Naive thymus-derived CD8-positive, alpha-beta T cell (primary cell): ENCODE results near the gene DEGS2. TPM values are rescaled to one million over a fixed set of nuclear protein-coding genes. Genes with fewer than 3 reads are reported as not detected.
"Not testable (repeated sequence)": the region's sequence is repeated elsewhere in the genome, so short reads cannot be mapped to it uniquely, and the experiment has no call there.

Source experiments
- ATAC-seq, 2 donors: fragments of 150-1000 bp; cut with Tn5 transposase in 1 of 2; sonication (Bioruptor Pico), chemical (Tn5 transposase) in 1 of 2; 1 replicate in 1 of 2; 2 replicates in 1 of 2; pipeline ENCODE4 v1.10.0; 2021; ENCODE audit warnings: mild to moderate bottlenecking in 2 of 2, moderate library complexity in 2 of 2
- POLR2A ChIA-PET: fragments of 350-600 bp; sonication (Branson Sonifier 250); formaldehyde crosslinking; loops from one replicate; lab custom pipeline; 2021; ENCODE audit warnings: antibody characterized with exemption; lab: Charles Lee
- DNase-seq, 10 donors: peaks; one replicate each; pipeline versions ENCODE4 v3.0.0 to v3.0.0-alpha.2; 2020 to 2022
- H3K27ac Mint-ChIP-seq, 10 donors: one replicate each; pipeline ENCODE4 v1.8.0; 2020 to 2022; ENCODE audit warnings: mild to moderate bottlenecking in 10 of 10, mixed read lengths in 10 of 10, moderate library complexity in 4 of 10, inconsistent platforms in 1 of 10
- H3K27me3 Mint-ChIP-seq, 5 donors: one replicate each; pipeline ENCODE4 v1.8.0; 2021 to 2022; ENCODE audit warnings: mixed read lengths in 5 of 5
- H3K36me3 Mint-ChIP-seq, 3 donors: one replicate each; pipeline ENCODE4 v1.8.0; 2020 to 2022; ENCODE audit warnings: mixed read lengths in 3 of 3, mild to moderate bottlenecking in 2 of 3, inconsistent platforms in 1 of 3
- H3K4me1 Mint-ChIP-seq, 4 donors: one replicate each; pipeline ENCODE4 v1.8.0; 2021 to 2022; ENCODE audit warnings: mixed read lengths in 4 of 4
- H3K4me3 Mint-ChIP-seq, 10 donors: one replicate each; pipeline ENCODE4 v1.8.0; 2020 to 2022; ENCODE audit warnings: mild to moderate bottlenecking in 10 of 10, mixed read lengths in 10 of 10, moderate library complexity in 6 of 10, inconsistent platforms in 1 of 10
- H3K9me3 Mint-ChIP-seq, 9 donors: one replicate each; pipeline ENCODE4 v1.8.0; 2020 to 2022; ENCODE audit warnings: mixed read lengths in 9 of 9, mild to moderate bottlenecking in 3 of 9, inconsistent platforms in 1 of 9, moderate library complexity in 1 of 9
- polyA plus RNA-seq, 3 donors: library from polyadenylated mRNA; unstranded; fragments of 300-500 nt; fragmentation: Illumina TruSeq; gene quantifications; one replicate each; pipeline ENCODE4 v1.2.3, GENCODE V29; 2021
- total RNA-seq, 8 experiments: library from RNA in 2 of 8; stranded (reverse) in 2 of 8; gene quantifications; one replicate each; pipeline ENCODE4 v1.2.3 and lab custom pipeline; 2021 to 2026

The DEGS2 gene
- under 1 TPM in 1 of 2 experiments, not detected in 1; 0.49 TPM for total RNA-seq
- polyA plus RNA-seq, result 1 to 10 TPM in 2 of 3 donors, under 1 TPM in 1; 0.39 to 1.1 (median 1.0) TPM
- total RNA-seq (lab: John Stamatoyannopoulos, UW), result 0 to 0.45 (median 0.09) reads per million in 6 experiments

DNA sequence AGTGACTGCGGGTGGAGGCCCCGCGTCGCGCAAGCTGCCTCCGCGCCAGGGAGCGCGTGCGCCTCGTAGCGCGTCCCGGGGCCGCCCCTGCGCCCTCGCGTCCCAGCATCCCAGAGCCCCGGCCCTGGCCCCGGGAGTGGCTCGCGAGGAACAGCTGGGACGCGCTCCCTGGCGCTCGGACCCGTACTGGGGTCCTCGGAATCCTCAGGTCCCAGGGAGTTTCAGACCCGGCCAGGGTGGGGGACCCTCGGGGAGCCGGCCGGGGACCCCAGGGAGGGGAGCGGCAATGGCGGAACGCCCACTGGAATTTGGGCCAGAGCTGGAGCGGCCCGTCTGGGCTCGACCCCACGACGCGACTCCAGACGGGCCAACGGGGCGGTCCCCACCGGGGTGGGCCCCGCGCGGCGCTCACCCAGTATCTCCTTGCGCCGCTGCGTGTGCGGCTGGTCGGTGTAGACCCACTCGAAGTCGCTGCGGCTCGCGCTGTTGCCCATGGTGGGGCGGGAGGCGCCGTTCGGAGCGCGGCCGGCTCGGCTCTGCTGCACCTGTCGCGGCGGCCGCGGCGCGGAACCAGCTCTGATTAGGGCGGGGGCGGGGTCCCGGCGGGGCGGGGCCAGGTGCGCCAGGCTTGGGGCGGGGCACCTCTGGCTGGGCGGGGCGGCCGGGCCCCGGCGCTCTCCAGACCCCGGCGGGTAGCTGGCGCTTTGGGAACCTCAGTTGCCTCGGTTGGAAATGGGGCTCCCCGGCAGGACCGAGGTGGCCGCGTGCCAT lies at the start of gene DEGS2:
TSS of gene DEGS2 (minus strand) at position 552 of the 771 bp plus-strand sequence. CDS start at position 494, 58 bp downstream.
- POLR2A ChIA-PET, result interaction anchor here (0.9 to 7.8 kb wide), 2 partner anchors 9 to 13 kb away, joined by 3 to 48 read pairs; no protein-coding TSS in a partner anchor
- Mint-ChIP-seq H3K27ac (peak within 1 kb of the TSS in 1 of 10 donors; percentile 20), H3K4me3 (peak within 1 kb of the TSS; percentile 55 to 84 (median 70)), H3K36me3 (peaks cover 0 to 6% (median 5%) of the 10 kb centered on the region in 3 donors), H3K4me1 (peaks cover 0 to 10% (median 4%) of the 10 kb centered on the region in 4 donors), H3K9me3 (peaks cover 0 to 9% (median 5%) of the 10 kb centered on the region in 9 donors), H3K27me3 (peaks cover 0 to 21% (median 3%) of the 10 kb centered on the region in 5 donors)
- DNase-seq (peak in 9 of 10 donors; percentile 40 to 80 (median 57)), ATAC-seq (peak; percentile 87 to 88)

DNA sequence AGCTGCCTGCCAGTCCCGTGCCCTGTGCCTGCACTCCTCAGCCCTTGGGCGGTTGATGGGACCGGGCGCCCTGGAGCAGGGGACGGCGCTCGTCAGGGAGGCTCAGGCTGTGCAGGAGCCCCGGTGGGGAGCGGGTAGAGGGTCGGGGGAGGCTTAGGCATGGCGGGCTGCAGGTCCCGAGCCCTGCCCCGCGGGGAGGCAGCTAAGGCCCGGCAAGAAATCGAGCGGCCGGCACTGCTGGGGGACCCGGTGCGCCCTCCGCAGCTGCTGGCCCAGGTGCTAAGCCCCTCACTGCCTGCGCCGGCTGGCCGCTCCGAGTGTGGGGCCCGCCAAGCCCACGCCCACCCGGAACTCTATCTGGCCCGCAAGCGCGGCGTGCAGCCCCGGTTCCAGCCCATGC lies 48.7 kb upstream of the DEGS2 start:
- H3K27ac Mint-ChIP-seq, ATAC-seq, H3K9me3 Mint-ChIP-seq, H3K27me3 Mint-ChIP-seq, DNase-seq, H3K36me3 Mint-ChIP-seq, H3K4me3 Mint-ChIP-seq: not testable (repeated sequence)
- peaks cover 10 to 16% (median 13%) of the 10 kb centered on the region in 4 donors for H3K4me1 Mint-ChIP-seq
- POLR2A ChIA-PET, result interaction anchor here (0.6 to 1.3 kb wide), 2 partner anchors 16 kb away, joined by 3 read pairs; no protein-coding TSS in a partner anchor

DNA sequence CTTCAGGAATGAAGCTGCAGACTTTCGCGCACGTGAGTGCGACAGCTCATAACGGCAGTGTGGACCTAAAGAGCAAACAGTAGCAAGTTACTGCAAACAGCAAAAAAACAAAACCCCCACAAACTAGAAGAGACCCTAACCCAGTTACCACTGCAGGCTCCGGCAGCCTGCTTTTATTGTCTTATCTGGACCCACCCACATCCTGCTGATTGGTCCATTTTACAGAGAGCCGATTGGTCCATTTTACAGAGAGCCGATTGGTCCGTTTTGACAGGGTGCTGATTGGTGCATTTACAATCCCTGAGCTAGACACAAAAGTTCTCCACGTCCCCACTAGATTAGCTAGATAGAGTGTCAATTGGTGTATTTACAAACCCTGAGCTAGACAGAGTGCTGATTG lies 48.1 kb upstream of the DEGS2 start:
- not testable (repeated sequence) for ATAC-seq, DNase-seq, H3K27me3 Mint-ChIP-seq, H3K36me3 Mint-ChIP-seq, H3K4me3 Mint-ChIP-seq, H3K9me3 Mint-ChIP-seq
- Mint-ChIP-seq H3K4me1 (peaks cover 5 to 10% (median 8%) of the 10 kb centered on the region in 4 donors), H3K27ac (peak overlapping the region in 1 of 10 donors; percentile 89)
- POLR2A ChIA-PET, result interaction anchor here (0.6 to 1.3 kb wide), 3 partner anchors 9 to 17 kb away, joined by 3 read pairs; no protein-coding TSS in a partner anchor

- not testable (repeated sequence) for H3K36me3 Mint-ChIP-seq, H3K9me3 Mint-ChIP-seq, H3K27me3 Mint-ChIP-seq, H3K27ac Mint-ChIP-seq, DNase-seq, ATAC-seq, H3K4me1 Mint-ChIP-seq, H3K4me3 Mint-ChIP-seq
- POLR2A ChIA-PET, result interaction anchor here (1.2 kb wide), 1 partner anchor 59 kb away, joined by 3 read pairs; no protein-coding TSS in a partner anchor
Measured at GRCh38 chr14:100204835-100205167, 45.4 kb upstream of the DEGS2 start.

GRCh38 chr14:100203962-100204834 lies 44.8 kb upstream of the DEGS2 start:
- Mint-ChIP-seq H3K4me1 (peaks cover 0 to 2% (median 0%) of the 10 kb centered on the region in 4 donors), H3K27ac (no peak overlapping the region), H3K9me3 (no peaks in the 10 kb centered on the region), H3K36me3 (no peaks in the 10 kb centered on the region), H3K27me3 (peaks cover 0 to 2% (median 0%) of the 10 kb centered on the region in 5 donors), H3K4me3 (no peak overlapping the region)
- POLR2A ChIA-PET, result interaction anchor here (1.2 kb wide), 1 partner anchor 58 kb away, joined by 3 read pairs; no protein-coding TSS in a partner anchor
- no peak for ATAC-seq
- no peak for DNase-seq

DNA sequence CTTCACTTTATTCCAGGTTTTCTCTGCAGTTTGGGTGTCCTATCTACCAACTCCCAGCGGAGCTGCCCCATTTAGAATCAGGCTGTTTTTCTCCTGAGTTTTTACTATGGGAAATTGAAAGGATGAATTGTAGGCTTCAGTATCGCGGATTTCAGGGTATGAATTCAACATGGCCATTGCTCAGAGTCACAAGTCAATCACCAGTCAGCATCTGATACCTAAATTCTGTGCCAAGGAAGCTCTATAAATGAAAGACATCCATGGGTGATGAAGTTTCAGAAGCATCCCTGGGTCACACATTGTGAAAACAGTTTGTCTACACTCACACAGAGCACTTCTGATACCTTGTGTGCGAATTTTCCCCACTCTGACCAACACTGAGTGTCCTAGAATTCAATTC lies 43.7 kb upstream of the DEGS2 start:
- POLR2A ChIA-PET, result interaction anchor here (1.1 kb wide), 1 partner anchor 60 kb away, joined by 3 read pairs; no protein-coding TSS in a partner anchor

DNA sequence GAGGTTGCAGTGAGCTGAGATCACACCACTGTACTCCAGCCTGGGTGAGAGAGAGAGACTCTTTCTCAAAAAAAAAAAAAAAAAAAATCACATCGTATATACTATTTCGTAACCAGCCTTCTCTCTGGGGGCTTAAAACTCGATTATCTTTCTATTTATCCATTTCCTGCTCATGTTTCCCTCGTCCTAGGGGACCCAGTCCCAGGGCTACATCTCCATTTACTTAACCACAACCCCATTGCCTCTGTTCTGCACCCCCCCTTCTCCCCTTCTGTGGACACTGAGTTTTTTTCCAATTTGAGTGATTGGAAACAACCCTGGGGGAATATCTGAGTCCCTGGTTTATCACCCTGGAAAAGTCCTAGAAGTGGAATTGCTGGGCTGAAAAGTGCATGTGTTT lies 43.3 kb upstream of the DEGS2 start:
- peaks cover 0 to 2% (median 0%) of the 10 kb centered on the region in 5 donors for H3K27me3 Mint-ChIP-seq
- H3K36me3 Mint-ChIP-seq, result no peaks in the 10 kb centered on the region
- H3K4me1 Mint-ChIP-seq, result peaks cover 0 to 2% (median 0%) of the 10 kb centered on the region in 4 donors
- ATAC-seq (no peak), DNase-seq (no peak)
- POLR2A ChIA-PET, result interaction anchor here (0.7 to 1.1 kb wide), 2 partner anchors 39 to 60 kb away, joined by 3 to 7 read pairs; no protein-coding TSS in a partner anchor
- no peak overlapping the region for H3K4me3 Mint-ChIP-seq
- H3K27ac Mint-ChIP-seq, result no peak overlapping the region
- no peaks in the 10 kb centered on the region for H3K9me3 Mint-ChIP-seq

More for the DNA sequence above, 43.7 kb upstream of the DEGS2 start:
- H3K4me1 Mint-ChIP-seq, result peaks cover 0 to 2% (median 0%) of the 10 kb centered on the region in 4 donors
- no peak overlapping the region for H3K4me3 Mint-ChIP-seq
- DNase-seq, result no peak
- no peaks in the 10 kb centered on the region for H3K36me3 Mint-ChIP-seq
- H3K27me3 Mint-ChIP-seq, result peaks cover 0 to 2% (median 0%) of the 10 kb centered on the region in 5 donors
- H3K9me3 Mint-ChIP-seq, result no peaks in the 10 kb centered on the region
- H3K27ac Mint-ChIP-seq, result no peak overlapping the region
- ATAC-seq, result no peak

DNA sequence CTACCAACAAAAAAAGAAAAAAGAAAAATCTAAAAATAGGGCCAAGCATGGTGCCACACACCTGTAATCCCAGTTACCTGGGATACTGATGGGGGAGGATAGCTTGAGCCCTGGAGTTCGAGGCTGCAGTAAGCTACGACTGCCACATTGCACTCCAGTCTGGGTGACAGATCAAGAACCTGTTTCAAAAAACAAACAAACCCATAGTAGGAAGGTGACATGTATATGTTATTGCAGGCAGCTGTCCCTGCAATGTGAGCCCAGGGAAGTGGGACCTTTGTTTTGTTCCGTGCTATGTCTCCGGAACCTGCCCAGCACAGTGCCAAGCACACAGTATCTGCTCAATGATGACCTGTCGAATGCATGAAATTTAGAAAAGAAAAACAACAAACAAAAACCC lies 42.3 kb upstream of the DEGS2 start:
- POLR2A ChIA-PET, result interaction anchor here (0.7 kb wide), 1 partner anchor 1732 kb away, joined by 4 read pairs; no protein-coding TSS in a partner anchor
- Mint-ChIP-seq H3K4me3 (no peak overlapping the region), H3K36me3 (no peaks in the 10 kb centered on the region), H3K4me1 (no peaks in the 10 kb centered on the region), H3K27me3 (no peaks in the 10 kb centered on the region), H3K27ac (no peak overlapping the region), H3K9me3 (no peaks in the 10 kb centered on the region)
- no peak for DNase-seq
- no peak for ATAC-seq

GRCh38 chr14:100200311-100200710 lies 40.9 kb upstream of the DEGS2 start:
- no peaks in the 10 kb centered on the region for H3K27me3 Mint-ChIP-seq
- no peaks in the 10 kb centered on the region for H3K36me3 Mint-ChIP-seq
- H3K9me3 Mint-ChIP-seq, result no peaks in the 10 kb centered on the region
- DNase-seq (no peak), ATAC-seq (no peak)
- POLR2A ChIA-PET, result no interaction called here
- no peak overlapping the region for H3K4me3 Mint-ChIP-seq
- H3K27ac Mint-ChIP-seq, result peak overlapping the region in 1 of 10 donors; percentile 11
- H3K4me1 Mint-ChIP-seq, result no peaks in the 10 kb centered on the region

DNA sequence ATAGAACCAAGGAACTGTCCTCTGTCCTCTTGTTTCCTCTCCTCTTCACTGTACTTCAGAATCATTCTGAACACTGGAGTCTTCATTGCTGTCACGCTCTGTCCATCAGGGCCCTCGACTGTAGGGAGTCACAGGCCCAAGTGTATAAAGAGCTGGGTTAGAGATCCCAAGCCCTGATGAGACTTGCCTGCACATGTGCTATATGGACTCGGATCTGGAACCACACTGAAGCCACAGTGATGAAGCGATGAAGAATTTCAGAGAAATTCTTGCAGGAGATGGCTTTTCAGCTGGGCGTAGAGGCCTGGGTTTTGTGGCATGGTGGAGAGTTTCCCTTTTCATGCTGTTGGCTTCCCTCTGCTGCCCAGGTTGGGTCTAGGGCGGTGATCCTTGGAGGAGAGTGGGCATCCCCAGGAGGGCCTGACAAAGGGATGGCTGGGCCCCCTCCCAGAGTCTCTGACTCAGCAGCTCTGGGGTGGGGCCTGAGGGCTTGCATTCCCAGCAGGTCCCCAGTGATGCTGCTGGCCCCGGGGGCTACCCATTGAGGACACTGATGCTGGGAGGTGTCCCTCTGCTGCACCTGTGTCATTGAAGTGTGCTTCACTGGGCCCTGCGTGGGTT lies 39.9 kb upstream of the DEGS2 start:
- H3K4me1 Mint-ChIP-seq, result peaks cover 0 to 2% (median 0%) of the 10 kb centered on the region in 4 donors
- no peaks in the 10 kb centered on the region for H3K27me3 Mint-ChIP-seq
- no peak overlapping the region for H3K4me3 Mint-ChIP-seq
- no peaks in the 10 kb centered on the region for H3K9me3 Mint-ChIP-seq
- peak overlapping the region in 1 of 10 donors; percentile 17 for H3K27ac Mint-ChIP-seq
- DNase-seq (no peak), ATAC-seq (no peak)
- no peaks in the 10 kb centered on the region for H3K36me3 Mint-ChIP-seq
- POLR2A ChIA-PET, result interaction anchor here (0.7 kb wide), 2 partner anchors 8 to 76 kb away, joined by 3 to 8 read pairs; no protein-coding TSS in a partner anchor

DNA sequence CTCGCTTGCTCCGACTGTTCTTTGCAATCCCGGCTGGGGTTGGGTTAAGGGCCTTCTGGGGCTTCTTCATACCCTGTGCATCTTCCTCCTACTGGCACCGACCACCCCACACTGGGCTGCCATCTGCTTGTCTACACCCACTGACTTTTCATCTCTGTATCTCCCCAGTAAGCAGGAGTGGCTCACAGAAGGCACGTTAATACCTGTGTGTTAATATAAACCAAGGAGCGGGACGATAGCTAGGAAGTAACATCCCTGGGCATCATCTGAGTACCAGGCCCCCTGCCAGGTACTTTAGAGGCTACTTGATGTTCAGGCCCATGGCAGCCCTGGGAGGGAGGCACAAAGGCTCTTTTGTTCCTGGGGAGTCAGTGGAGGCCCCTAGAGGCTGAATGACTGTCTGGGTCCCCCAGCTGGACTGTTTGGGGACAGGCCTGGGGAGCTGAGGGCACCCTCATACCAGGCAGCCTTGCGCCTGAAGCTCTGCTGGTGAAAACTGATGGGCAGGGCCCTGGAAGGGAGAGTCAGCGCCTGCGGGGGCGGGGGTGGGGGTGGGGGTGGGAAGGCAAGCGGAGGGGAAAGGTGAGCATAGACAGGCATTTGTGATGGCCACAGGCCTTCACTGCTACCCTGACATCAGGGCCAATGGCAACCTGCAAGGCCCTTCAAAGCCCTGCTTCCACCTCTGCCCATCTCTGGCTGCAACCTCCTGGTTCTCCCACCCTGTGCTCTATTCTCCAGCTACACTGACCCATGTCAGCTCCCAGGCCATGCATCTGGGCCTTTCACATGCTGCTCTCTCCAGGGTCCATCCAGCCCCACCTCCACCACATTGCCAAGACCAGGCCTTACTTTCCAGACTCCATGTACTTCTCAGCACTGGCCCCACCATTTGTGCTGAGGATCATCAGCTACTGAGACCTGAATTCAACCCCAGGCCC lies 34.2 kb upstream of the DEGS2 start:
- H3K27ac Mint-ChIP-seq, result peak overlapping the region; percentile 85 to 97 (median 94)
- POLR2A ChIA-PET, result interaction anchor here (0.6 to 5.3 kb wide), 25 partner anchors 19 to 222 kb away, joined by 3 to 63 read pairs (median 6); partner anchors contain the start of gene EVL
- peak overlapping the region; percentile 26 to 80 (median 68) for H3K4me3 Mint-ChIP-seq
- H3K4me1 Mint-ChIP-seq, result peaks cover 8 to 14% (median 11%) of the 10 kb centered on the region in 4 donors
- no peaks in the 10 kb centered on the region for H3K36me3 Mint-ChIP-seq
- ATAC-seq, result peak; percentile 14 to 19
- no peaks in the 10 kb centered on the region for H3K9me3 Mint-ChIP-seq
- H3K27me3 Mint-ChIP-seq, result no peaks in the 10 kb centered on the region
- DNase-seq, result peak in 3 of 10 donors; percentile 9 to 21 (median 20)
